GF-D8 (cell line): ENCODE measurements around the gene CNTNAP5.

Experiments used
- DNase-seq: peaks from one replicate; lab custom pipeline; 2025; lab: John Stamatoyannopoulos, UW

CNTNAP5 gene

DNA sequence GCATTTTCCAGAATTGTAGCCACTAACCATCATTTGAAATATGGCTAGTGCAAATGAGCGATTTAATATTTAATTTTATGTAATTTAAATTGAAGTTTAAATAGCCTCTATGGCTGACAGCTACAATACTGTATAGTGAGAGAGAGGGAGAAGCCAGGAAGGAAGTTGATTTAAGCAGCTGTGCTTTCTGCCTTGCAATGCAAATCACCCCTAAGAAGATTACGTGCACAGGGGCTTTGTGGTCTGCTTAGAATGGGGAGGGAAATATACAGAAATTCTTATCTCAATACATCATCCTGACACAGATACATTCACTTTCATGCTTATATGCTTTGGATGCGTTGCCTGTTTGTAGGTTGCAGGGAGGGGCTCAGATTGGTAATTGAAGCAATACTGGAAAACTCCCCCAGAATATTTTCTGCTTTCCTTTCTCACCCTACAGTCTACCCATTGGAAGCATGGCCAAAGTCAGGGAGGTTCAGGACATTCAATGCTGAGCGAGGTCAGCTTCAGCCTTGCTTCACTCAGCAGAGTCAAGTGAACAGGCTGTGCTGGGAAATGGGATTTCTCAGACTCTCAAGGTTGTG, 674.0 kb downstream of the CNTNAP5 start:
- no peak for DNase-seq

DNA sequence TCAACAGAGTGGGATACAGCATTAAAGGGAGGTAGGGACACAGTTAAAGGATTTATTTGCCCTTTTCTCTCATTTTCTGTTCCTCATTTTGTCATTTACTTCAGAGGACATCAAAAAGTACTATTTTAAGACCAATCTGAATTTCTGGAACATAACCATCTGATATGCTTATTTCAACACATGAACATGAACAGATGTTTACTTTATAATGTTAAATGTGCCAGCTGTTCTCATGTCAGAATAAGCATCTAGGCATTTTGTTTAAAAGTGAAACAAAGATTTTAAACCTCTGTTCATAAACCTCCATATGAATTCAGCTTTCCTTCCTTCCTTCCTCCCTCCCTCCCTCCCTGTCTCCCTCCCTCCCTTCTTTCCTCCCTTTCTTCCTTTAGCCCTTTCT, 677.7 kb downstream of the CNTNAP5 start:
- no peak for DNase-seq

DNA sequence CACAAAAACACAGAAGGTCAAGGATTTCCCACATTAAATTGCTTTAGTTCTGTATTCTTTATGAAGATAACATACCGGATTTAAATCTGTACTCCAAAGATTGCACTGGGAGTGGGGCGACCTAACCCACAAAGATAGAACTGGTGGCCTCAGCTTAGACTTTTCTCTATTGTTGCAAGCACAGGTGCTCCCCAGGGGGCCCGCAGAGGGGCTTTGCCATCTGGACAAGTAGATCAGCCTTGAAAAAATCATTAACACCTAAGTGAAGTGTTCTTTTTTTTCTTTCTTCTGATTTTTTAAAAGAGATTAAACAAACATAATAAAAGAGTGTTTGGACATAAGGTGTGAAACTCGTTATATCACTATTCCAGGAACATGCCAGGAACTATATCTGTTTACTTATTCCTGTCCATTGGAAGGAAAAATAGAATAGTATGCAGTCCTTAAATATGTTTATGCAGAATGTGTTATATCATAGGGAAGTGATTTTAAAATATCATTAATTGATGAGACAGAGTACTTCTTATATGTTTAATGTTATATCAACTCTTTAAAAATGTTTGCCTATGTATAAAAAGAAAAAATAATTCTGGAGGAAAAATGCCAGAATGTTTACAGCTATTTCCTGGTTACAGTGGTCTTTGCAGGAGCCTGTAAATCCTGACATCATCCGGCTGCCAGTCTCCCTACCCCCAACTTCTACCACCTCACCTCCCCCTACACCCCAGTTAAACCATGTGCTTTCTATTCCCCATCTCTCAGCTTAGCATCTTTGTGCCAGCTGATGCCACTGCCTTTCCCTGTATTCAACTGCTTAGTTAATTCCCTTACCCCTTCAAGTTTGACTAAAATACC, 679.2 kb downstream of the CNTNAP5 start:
- no peak for DNase-seq

DNA sequence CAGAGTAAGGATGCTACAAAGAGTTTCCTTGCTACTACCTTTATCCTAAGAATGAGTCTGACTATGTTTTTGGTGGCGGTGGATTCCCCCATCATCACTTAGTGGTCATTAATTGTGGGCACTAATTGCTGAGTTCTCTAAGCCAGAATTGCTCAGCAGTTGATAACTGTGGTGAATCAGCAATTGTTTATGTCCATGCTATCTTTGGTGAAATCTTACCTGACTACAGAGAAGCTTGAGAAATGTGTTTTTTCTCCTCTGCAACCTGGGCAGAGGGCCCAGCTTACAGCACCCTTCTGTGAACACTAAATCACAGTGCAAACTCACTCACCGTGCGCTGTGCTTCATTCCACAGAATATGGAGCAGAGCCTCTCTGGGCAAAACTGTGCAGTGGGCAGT, 683.6 kb downstream of the CNTNAP5 start:
- no peak for DNase-seq

DNA sequence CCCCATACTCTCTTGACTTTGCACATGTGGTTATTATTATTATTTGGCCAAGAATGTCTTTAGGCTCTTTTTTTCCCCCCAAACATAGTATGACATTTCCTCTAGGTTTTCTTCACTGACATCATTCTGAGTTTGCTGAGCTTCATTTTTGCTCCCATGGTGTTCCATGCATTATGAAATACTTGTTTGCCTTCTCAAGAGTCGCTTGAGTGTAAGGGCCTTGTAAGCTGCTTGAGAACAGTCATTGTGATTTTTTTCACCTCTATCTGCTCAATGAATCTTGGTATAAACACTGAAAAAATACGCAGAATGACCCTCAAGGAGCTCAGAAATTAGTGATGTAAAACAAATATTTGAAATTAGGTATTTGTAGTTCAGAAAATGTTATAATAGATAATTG, 688.9 kb downstream of the CNTNAP5 start:
- DNase-seq = no peak

DNA sequence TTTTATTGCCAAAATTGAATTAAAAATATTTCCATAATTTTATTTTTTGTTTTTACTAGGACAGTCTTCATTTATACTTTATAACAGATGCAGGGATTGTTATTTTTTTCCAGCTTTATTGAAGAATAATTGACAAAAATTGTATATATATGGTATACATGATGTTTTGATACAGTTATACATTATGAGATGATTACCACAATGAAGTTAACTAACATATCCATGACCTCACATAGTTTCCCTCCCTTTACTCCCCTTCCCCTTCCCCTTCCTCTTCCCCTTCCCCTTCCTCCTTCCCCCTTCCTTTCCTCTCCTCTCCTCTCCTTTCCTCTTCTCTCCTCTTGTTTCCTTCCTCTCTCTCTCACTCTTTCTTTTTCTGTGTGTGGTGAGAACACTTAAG, 700.1 kb downstream of the CNTNAP5 start:
- no peak for DNase-seq

DNA sequence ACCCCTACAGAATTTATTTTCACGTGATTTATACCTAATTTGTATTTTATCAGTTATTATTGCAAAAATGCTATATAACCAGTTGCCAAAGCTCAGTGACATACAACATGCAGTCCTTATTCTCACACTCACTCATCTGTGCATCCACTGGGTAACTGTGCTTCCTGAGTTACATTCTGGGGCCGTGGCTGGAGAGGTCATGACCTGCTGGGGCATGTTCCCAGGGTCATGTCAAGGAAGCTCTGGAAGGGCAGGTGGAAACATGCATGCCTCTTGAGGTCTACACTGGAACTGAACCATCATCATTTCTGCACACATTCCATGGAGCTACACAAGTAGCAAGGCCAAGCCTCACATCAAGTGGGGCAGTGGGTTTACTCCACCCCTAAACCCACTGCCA, 715.5 kb downstream of the CNTNAP5 start:
- DNase-seq = no peak

DNA sequence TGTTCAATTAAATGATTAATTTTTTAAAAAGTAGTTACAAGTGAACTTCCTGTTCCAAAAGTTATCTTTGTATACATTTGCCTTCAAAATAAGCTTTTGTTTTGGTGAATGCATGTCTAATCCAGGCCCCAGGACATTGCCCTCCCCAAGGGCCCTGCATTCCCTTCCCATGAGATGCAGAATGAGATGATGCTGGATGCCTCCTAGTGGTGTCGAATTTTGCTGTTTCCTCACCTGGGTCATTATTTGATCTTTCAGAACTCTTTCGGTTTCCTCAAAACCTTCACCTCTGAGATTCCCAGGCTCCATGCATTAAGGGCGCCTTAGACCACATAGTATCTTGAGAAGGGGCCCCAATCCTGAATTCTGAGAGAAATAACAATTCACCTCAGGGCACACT, 728.8 kb downstream of the CNTNAP5 start:
- DNase-seq = no peak

DNA sequence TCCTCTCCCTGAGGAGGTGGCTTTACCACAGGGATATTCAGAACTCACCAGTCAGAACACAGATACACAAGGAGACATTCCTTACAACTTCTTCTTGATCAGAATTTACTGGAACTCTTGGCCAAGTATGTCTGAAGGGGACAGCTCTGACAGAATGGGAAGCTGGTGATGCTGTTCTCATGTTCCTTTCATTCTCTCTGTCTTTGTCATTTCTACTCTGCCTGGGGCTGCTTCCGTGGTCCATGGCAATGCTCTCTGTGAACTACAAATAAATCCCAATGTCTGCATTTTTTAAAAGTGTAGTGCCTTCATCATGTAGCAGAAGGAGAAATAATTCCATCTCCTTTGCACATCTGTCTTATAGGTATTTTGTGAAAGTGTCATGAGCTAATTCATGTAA, 730.3 kb downstream of the CNTNAP5 start:
- no peak for DNase-seq

DNA sequence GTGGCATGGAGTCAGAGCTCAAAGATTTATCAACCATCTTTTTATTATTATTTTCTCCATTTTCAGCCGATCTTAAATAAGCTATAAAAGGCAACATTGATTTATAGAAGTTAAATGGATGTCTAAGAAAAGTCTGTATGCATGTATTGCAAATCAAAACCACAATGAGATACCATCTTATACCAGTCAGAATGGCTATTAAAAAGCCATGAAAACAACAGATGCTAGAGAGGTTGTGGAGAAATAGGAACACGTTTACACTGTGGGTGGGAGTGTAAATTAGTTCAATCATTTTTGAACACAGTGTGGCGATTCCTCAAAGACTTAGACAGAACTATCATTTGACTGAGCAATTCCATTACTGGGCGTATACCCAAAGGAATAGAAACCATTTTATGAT, 731.0 kb downstream of the CNTNAP5 start:
- no peak for DNase-seq

DNA sequence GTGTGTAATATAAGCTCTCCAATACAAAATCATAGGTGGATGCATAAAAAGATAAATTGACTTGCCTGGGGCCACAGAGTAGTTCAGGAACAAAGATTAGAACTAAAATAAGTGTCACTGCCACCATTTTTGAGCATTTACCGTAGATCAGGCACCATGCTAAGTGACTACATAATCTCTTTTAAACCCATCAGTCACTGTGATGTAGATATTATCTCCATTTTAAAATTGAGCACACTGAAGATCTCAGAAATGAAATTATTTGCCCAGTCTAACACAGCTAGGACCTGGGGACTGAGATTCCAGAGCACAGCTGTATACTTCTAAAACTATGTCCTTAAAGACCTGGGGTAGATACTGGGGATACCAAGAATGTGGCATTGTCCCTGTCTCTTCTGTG, 737.3 kb downstream of the CNTNAP5 start:
- no peak for DNase-seq

DNA sequence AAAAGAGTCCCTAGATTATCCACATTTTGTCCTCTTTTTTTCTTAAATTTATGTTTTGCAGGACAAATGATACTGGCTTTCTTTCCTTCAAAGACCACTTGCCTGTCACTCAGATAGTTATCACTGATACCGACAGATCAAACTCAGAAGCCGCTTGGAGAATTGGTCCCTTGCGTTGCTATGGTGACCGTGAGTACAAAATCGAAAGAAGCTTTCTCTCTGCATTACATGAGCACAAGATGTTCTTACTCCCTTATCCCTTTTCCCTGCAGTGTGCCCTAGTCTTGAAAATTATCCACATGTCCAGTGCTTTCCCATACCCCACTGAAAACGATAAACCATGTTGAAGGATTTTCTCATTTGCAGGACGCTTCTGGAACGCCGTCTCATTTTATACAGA, 738.5 kb downstream of the CNTNAP5 start:
- no peak for DNase-seq

DNA sequence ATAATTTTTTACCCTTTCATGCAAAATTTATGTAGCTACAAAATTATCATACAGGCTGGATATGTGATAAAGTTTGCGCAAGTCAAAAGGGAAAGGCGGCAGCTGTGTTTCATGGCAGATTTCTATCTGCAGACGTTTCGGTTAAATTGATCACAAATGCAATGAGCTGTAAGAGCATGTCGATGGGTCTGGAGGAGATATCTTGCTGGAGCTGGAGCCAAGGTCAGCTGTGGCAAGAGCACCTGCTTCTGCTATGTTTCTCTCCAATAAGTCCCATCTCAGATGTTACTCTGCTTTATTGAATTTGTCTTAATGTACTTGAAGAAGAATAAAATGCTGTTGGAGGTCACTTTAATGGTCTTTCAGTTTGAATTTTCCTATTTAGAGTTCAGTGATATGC, 749.7 kb downstream of the CNTNAP5 start:
- no peak for DNase-seq

DNA sequence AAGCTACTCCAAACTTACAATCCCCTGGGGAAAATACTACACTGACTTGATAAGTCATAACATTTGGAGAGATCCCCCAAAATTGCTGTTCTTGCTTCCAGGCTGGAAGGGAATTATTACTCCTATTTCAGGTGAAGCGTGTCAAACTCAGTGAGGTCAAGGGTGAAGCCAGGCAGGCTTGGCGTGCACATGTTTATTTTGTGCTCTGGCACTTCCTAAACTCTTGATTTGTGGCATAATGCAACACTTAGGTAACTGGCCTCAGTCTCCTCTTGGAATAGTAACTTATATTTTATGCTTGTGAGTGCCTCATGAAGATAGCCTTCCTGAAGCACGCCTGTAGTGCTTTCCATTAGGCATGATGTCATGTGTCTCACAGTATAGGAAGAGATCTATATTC, 751.2 kb downstream of the CNTNAP5 start:
- no peak for DNase-seq

DNA sequence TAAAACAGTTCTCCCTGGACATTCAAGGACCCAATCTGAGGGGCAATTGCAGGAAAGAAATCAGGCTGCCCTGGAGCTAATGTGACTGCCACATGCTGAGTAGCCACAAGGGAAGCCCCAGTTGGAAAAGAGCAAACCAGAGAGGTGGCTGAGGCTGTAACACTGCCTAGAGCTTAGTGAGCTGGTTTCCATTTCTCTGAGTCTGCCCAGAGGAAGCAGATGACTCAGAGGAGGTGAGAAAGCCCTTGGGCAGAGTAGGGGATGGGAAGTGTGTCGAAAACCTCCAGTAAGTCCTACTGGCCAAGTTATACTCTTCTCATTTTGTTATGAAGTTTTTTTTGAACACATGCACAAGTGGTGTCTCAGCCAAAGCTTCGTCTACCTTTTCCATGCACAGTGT, 753.0 kb downstream of the CNTNAP5 start:
- no peak for DNase-seq

DNA sequence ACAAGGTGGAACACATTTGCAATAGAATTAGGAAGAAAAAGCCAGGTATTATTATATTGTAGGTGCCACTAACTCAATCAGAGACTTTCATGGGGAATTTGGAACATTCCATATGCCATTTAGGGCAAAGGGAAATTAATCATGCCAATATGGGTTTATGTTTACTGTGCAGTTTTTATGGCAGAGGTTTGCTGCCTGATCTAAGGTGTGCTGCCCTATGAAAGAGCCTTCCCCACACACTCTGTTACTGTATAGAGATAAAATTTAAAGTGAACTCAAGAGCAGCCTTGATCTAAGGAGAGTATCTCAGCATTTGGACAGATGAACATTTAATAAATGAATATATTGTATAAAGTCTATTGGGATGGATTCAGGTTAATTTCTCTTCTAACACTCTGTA, 771.6 kb downstream of the CNTNAP5 start:
- no peak for DNase-seq

DNA sequence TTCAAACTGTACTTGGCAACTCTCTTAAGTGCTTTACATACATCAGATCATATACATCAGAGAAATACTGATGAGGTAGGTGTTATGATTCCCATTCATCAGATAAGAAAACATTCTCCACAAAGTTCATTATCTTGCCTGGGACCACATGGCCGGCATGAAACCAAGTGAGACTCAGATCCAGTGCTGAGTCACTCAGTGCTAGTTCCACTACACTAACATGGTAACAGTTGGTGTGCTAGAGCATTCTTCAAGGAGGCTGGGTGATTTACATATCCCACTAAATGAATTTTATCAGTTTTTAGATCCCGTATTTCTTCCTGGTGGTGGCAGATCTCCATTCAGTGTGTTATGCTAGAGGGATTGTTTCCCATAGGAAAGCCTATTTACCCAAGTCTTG, 772.0 kb downstream of the CNTNAP5 start:
- DNase-seq = no peak

DNA sequence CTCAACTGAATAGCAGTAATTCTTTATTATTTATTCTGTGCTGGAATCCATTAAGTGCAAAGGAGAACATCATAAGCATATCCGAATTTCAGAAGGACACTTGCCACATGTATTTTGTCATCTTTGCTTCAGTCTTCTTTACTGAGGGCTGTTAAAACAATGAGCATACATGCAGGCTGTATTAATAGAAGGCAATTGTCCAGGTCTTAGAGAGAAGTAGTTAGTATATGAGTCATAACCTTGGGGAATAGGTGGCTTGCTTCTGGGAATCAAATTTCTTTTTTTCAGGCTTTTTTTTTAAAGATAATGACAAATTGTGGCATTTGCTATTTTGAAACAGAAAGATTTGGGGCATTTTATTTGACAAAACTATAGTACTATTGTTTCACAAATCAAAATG, 773.5 kb downstream of the CNTNAP5 start:
- DNase-seq = no peak

DNA sequence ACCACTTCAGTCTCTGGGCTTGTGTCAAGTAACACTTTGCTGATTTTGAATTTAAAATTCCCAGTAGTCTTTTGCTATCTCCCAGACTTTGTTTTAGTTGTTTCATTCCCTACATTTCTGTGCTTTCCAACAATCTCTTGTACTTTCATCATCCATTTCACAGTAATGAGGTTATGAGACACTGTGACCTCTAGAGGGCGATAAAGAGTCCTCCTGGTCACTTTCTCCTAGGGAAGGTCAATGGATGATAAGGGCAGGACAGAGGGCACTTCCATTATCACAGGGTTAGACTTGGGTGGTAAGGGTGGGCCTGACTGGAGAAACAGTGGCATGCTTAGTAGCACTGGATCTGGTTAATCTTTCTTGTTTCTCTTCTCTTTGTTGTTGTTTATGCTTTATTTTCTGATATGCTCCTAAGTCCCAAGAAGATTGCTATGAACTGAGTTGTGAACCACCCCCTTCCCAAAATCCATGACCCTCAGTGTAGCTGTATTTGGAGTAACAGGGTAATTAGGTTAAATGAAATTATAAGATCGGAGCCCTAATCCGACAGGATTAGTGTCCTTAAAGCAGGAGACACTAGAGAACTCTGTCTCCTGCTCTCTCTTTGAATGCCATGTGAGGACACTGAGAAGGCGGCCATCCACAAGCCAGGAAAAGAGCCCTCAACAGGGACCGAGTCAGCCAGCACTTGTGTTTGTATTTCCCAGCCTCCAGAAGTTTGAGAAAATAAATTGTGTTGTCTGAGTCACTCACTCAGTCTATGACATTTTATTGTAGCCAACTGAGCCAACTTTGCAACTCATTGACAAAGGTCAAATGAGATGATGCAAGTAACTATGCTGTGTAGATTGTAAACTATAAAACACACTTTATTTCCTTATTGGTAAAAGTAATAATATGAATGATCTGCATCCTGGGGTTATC, 779.2 kb downstream of the CNTNAP5 start:
- no peak for DNase-seq

DNA sequence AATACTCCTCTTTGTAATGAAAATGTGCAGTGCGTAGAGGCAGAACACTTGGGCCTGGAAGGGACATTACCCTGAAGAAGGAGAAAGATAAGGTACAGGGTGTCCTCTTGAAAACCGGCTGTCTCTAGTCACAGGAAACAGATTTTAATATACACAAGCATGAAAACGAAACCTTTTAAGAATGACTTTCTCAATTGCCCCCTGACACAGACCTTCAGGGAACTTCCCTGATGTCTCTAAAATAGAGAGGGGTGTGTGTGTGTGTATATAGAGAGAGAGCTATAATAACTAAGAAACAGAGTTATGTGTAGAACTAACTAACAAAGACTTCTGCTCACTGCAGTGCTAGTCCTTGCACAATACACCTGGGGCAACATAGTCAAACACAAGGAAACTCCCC, 780.0 kb downstream of the CNTNAP5 start:
- DNase-seq = no peak

DNA sequence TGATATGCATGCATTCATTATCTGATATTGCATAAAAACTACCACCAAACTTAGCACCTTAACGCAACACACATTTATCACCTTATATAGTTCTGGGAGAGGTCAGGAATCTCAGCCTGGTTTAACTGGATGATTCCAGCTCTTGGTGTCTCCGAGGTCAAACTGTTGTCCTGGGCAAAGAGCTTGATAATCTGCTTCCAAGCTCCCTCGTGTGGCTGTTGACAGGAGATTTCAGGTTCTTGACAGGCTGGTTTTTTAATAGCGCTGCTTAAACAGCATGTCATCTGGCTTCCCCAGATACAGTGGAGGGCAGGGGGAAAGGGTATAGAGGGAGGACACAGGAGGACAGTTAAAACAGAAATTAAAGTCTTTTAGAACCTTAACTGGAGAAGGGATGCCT, 785.0 kb downstream of the CNTNAP5 start:
- DNase-seq = no peak

DNA sequence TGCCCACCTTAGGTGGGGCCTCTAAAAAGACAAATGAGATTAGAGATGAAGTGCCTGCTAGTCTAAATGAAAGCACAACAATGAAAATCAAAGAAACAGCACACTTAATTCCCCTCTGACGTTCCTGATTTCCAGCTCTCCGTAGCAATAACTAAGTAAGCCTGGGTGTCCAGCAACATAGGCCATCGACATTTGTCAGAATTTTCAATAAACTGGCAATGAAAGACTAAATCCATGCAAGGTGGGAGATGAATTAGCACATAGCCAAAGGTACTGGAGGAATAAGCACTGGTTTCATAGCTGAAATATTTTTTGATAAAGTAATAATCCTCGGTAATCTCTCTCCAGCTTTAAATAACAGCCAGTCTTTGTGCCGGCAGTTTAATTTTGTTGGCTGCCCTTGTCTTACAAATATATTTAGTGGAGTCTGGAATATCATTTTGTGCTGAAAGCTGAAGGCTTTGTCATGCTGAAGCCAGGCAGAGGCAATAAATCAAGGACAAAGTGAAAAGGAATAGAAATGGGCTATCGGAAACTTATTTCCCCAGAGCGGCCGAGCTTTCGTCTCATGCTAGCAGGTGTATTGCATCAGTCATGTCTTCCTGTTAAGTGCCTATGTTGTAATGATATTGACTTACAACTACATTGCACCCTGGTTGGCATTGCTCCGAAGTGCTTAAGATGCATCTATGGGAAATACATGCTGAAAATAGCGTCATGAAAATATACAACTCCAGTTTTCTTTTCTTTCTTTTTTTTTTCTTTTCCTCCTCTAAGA, 790.1 kb downstream of the CNTNAP5 start:
- DNase-seq = no peak
